GM21381 (cell line): ENCODE results near the gene RHOD.

Source experiments
- ATAC-seq: cut with Tn5 transposase; IDR thresholded peaks from one replicate; pipeline ENCODE4 v1.9.1; 2021; ENCODE audit warnings: mild to moderate bottlenecking, moderate library complexity; ENCODE audit not compliant: unreplicated experiment

RHOD gene

GRCh38 chr11:67058506-67058905, 1.9 kb downstream of the RHOD start:
- ATAC-seq, result no peak

- ATAC-seq, result no peak
Observed at GRCh38 chr11:67059671-67060070, 3.0 kb downstream of the RHOD start.

- ATAC-seq, result no peak
Observed at GRCh38 chr11:67060111-67060522, 3.5 kb downstream of the RHOD start.

GRCh38 chr11:67062526-67063373, 6.1 kb downstream of the RHOD start:
- ATAC-seq, result no peak

GRCh38 chr11:67066333-67066709, 9.7 kb downstream of the RHOD start:
- no peak for ATAC-seq

- no peak for ATAC-seq
Observed at GRCh38 chr11:67071420-67072284, 15.0 kb downstream of the RHOD start.

- no peak for ATAC-seq
Observed at GRCh38 chr11:67072295-67072694, 15.6 kb downstream of the RHOD start.

- ATAC-seq, result no peak
Observed at GRCh38 chr11:67073908-67074307, 17.3 kb downstream of the RHOD start.

- ATAC-seq, result no peak
Observed at GRCh38 chr11:67076202-67076601, 19.6 kb downstream of the RHOD start.

- no peak for ATAC-seq
Observed at GRCh38 chr11:67079065-67079705, 22.5 kb downstream of the RHOD start.

GRCh38 chr11:67082071-67082791, 25.6 kb downstream of the RHOD start:
- ATAC-seq, result no peak

GRCh38 chr11:67083786-67084366, 27.2 kb downstream of the RHOD start:
- ATAC-seq, result no peak

- no peak for ATAC-seq
Observed at GRCh38 chr11:67085617-67086016, 29.0 kb downstream of the RHOD start.

GRCh38 chr11:67090717-67091116, 34.1 kb downstream of the RHOD start:
- no peak for ATAC-seq

- ATAC-seq, result no peak
Observed at GRCh38 chr11:67095214-67095507, 38.5 kb downstream of the RHOD start.

- no peak for ATAC-seq
Observed at GRCh38 chr11:67098799-67099429, 42.3 kb downstream of the RHOD start.

GRCh38 chr11:67099831-67100324, 43.2 kb downstream of the RHOD start:
- ATAC-seq, result no peak

- ATAC-seq, result no peak
Observed at GRCh38 chr11:67102664-67103063, 46.0 kb downstream of the RHOD start.

GRCh38 chr11:67105964-67106363, 49.3 kb downstream of the RHOD start:
- no peak for ATAC-seq

- no peak for ATAC-seq
Observed at GRCh38 chr11:67111261-67111660, 54.6 kb downstream of the RHOD start.
